HCT116 (cell line): ENCODE measurements around the gene RALGAPA1. TPM values are rescaled to one million over a fixed set of nuclear protein-coding genes. Genes with fewer than 3 reads are reported as not detected.

Experiments used
- ATAC-seq: fragments of 200-7000 bp; cut with Tn5 transposase; 2 replicates; pipeline ENCODE4 v1.9.1; 2020; ENCODE audit warnings: mild to moderate bottlenecking, moderate library complexity
- BruUV-seq: library from RNA; stranded (reverse); fragments of 400-500 nt; replicated peaks from 2 replicates; lab custom pipeline; 2021; lab: Mats Ljungman, UMichigan
- CTCF ChIA-PET: fragments of 300-600 bp; sonication (Branson Sonifier 250); formaldehyde crosslinking; loops from one replicate; lab custom pipeline; 2021; ENCODE audit warnings: antibody characterized with exemption; lab: Charles Lee
- POLR2A ChIA-PET: fragments of 300-600, 350-600 bp; sonication (Branson Sonifier 250); formaldehyde crosslinking; loops from one replicate; lab custom pipeline; 2021; ENCODE audit warnings: antibody characterized with exemption; lab: Charles Lee
- RAD21 ChIA-PET, 2 experiments: fragments of 300-600 bp; sonication (Branson Sonifier 250); formaldehyde crosslinking; loops; one replicate each; lab custom pipeline; 2023; ENCODE audit warnings: low total read pairs in 2 of 2; ENCODE audit not compliant: uncharacterized antibody in 2 of 2, unreplicated experiment in 2 of 2, low non-redundant PET in 1 of 2; lab: Charles Lee
- DNase-seq: peaks from one replicate; pipeline ENCODE4 v3.0.0-alpha.2; 2010; ENCODE audit warnings: low read depth, low spot score
- H2AFZ ChIP-seq: fragments of 200-600 bp; shearing (Covaris generic), sonication (generic); 2 replicates; pipeline ENCODE4 v1.6.1; 2017; ENCODE audit warnings: low read depth, mixed run types, mixed read lengths, antibody characterized with exemption, low read length; ENCODE audit not compliant: poor library complexity, severe bottlenecking
- H3K27ac ChIP-seq: 2 replicates; pipeline ENCODE4 v1.5.1; 2012; ENCODE audit warnings: low read depth, low read length
- H3K27me3 ChIP-seq: fragments of 200-600 bp; sonication (generic); 2 replicates; pipeline ENCODE4 v1.6.1; 2016; ENCODE audit warnings: mixed run types, low read length, mixed read lengths; ENCODE audit not compliant: insufficient read depth
- H3K36me3 ChIP-seq, 2 experiments: fragments of 200-500 bp in 1 of 2; fragments of 200-600 bp in 1 of 2; sonication (Bioruptor generic) in 1 of 2; sonication (generic) in 1 of 2; 2 replicates each; pipeline versions ENCODE4 v1.5.1 to v1.6.1; 2014 to 2016; ENCODE audit warnings: low read length in 2 of 2, inconsistent platforms in 1 of 2, mixed read lengths in 1 of 2, mixed run types in 1 of 2; ENCODE audit not compliant: insufficient read depth in 2 of 2, control insufficient read depth in 1 of 2
- H3K4me1 ChIP-seq, 2 experiments: fragments of 200-600 bp in 1 of 2; sonication (generic) in 1 of 2; 2 replicates each; pipeline versions ENCODE4 v1.5.1 to v1.6.1; 2012 to 2017; ENCODE audit warnings: low read length in 2 of 2, inconsistent platforms in 1 of 2, mild to moderate bottlenecking in 1 of 2, mixed read lengths in 1 of 2, mixed run types in 1 of 2, moderate library complexity in 1 of 2; ENCODE audit not compliant: insufficient read depth in 2 of 2, control insufficient read depth in 1 of 2
- H3K4me2 ChIP-seq: fragments of 200-600 bp; sonication (generic); 2 replicates; pipeline ENCODE4 v1.6.1; 2017; ENCODE audit warnings: mixed run types, low read length, mixed read lengths
- H3K4me3 ChIP-seq, 2 experiments: fragments of 200-600 bp in 1 of 2; sonication (generic) in 1 of 2; replicated peaks in 1 of 2; 2 replicates each; pipeline ENCODE4 v1.5.1; 2011 to 2016; ENCODE audit warnings: low read length in 2 of 2, control low read depth in 1 of 2, low read depth in 1 of 2, mild to moderate bottlenecking in 1 of 2, mixed read lengths in 1 of 2, mixed run types in 1 of 2
- H3K79me2 ChIP-seq: fragments of 200-600 bp; sonication (generic); 2 replicates; pipeline ENCODE4 v1.6.1; 2017; ENCODE audit warnings: mild to moderate bottlenecking, mixed run types, low read length, moderate library complexity, mixed read lengths; ENCODE audit not compliant: insufficient read depth
- H3K9ac ChIP-seq: fragments of 200-600 bp; sonication (generic); 2 replicates; pipeline ENCODE4 v1.6.1; 2016; ENCODE audit warnings: low read length, mixed read lengths
- H3K9me2 ChIP-seq: fragments of 200-600 bp; sonication (generic), shearing (Covaris generic); 2 replicates; pipeline ENCODE4 v1.6.1; 2017; ENCODE audit warnings: mixed run types, mild to moderate bottlenecking, moderate library complexity; ENCODE audit not compliant: insufficient read depth
- H3K9me3 ChIP-seq, 2 experiments: fragments of 200-500 bp in 1 of 2; fragments of 200-600 bp in 1 of 2; sonication (Bioruptor generic) in 1 of 2; sonication (generic) in 1 of 2; 2 replicates each; pipeline ENCODE4 v1.6.1; 2014 to 2017; ENCODE audit warnings: low read length in 2 of 2, mixed read lengths in 2 of 2, inconsistent platforms in 1 of 2, low read depth in 1 of 2, mild to moderate bottlenecking in 1 of 2, mixed run types in 1 of 2, moderate library complexity in 1 of 2; ENCODE audit not compliant: control insufficient read depth in 1 of 2, insufficient read depth in 1 of 2
- H4K20me1 ChIP-seq: fragments of 200-600 bp; sonication (generic), shearing (Covaris generic); 2 replicates; pipeline ENCODE4 v1.6.1; 2017; ENCODE audit warnings: mixed run types, mild to moderate bottlenecking, moderate library complexity; ENCODE audit not compliant: insufficient read depth
- CTCF ChIP-seq, 3 experiments: fragments of 200-600 bp in 1 of 3; sonication (generic) in 1 of 3; IDR thresholded peaks in 2 of 3; conservative IDR thresholded peaks in 1 of 3; 2 replicates each; pipeline ENCODE4 v1.5.1; 2012 to 2017; ENCODE audit warnings: low read depth in 2 of 3, low read length in 2 of 3, antibody characterized with exemption in 1 of 3, borderline replicate concordance in 1 of 3, control low read depth in 1 of 3, mild to moderate bottlenecking in 1 of 3, mixed read lengths in 1 of 3, mixed run types in 1 of 3, moderate library complexity in 1 of 3; ENCODE audit not compliant: insufficient read depth in 1 of 3
- ELF1 ChIP-seq: IDR thresholded peaks from 2 replicates; pipeline ENCODE4 v1.6.1; 2012; ENCODE audit warnings: low read depth, borderline replicate concordance
- EZH2phosphoT487 ChIP-seq: fragments of 200-600 bp; IDR thresholded peaks from 2 replicates; pipeline ENCODE4 v1.6.1; 2018; ENCODE audit warnings: antibody characterized with exemption, borderline replicate concordance
- JUND ChIP-seq: IDR thresholded peaks from 2 replicates; pipeline ENCODE4 v1.6.1; 2012
- MAX ChIP-seq: IDR thresholded peaks from 2 replicates; pipeline ENCODE4 v1.6.1; 2012
- POLR2AphosphoS5 ChIP-seq: IDR thresholded peaks from 2 replicates; pipeline ENCODE4 v1.6.1; 2011; ENCODE audit warnings: mild to moderate bottlenecking, low read depth, low read length, moderate library complexity
- RAD21 ChIP-seq: IDR thresholded peaks from 2 replicates; pipeline ENCODE4 v1.6.1; 2012; ENCODE audit warnings: low read depth, mild to moderate bottlenecking
- SIN3A ChIP-seq: IDR thresholded peaks from 2 replicates; pipeline ENCODE4 v1.6.1; 2012; ENCODE audit warnings: low read depth
- SP1 ChIP-seq: IDR thresholded peaks from 2 replicates; pipeline ENCODE4 v1.6.1; 2012; ENCODE audit warnings: low read depth
- ZFX ChIP-seq: fragments of 450-650 bp; IDR thresholded peaks from 2 replicates; pipeline ENCODE4 v1.6.1; 2017
- intact Hi-C: fragments of 100-400 bp; cut with micrococcal nuclease; formaldehyde crosslinking; loops from 2 replicates; pipeline ENCODE4 v1.10.0; 2022
- total RNA-seq: library from RNA; stranded (reverse); gene quantifications from one replicate; pipeline ENCODE4 v1.2.1, GENCODE V29; 2021; ENCODE audit not compliant: unreplicated experiment

The RALGAPA1 gene
- total RNA-seq, 1 experiment from 2014 or later: 29.3 TPM

GRCh38 chr14:35814371-35815005 is 5.4 kb upstream of the RALGAPA1 start:
- DNase-seq: peak; percentile 47
- Histone ChIP-seq H2AFZ (peak overlapping the region; percentile 35), H3K27ac (no peak overlapping the region), H3K4me3 (no peak overlapping the region), H3K79me2 (no peaks in the 10 kb centered on the region), H3K9me3 (no peaks in the 10 kb centered on the region), H3K9ac (no peak overlapping the region), H3K4me1 (peaks cover 0 to 2% of the 10 kb centered on the region in 2 experiments; a peak in 3 of 4 replicates), H3K9me2 (no peaks in the 10 kb centered on the region), H3K27me3 (no peaks in the 10 kb centered on the region), H3K4me2 (no peak overlapping the region), H3K36me3 (no peaks in the 10 kb centered on the region)
- ATAC-seq: peak; percentile 89
- intact Hi-C loops: loop anchor here (5.0 to 10.0 kb wide), 2 partner anchors 392 to 690 kb away; partner anchors contain the start of genes PPP2R3C and PRORP
- ChIA-PET POLR2A (no interaction called here), RAD21 (no interaction called here)
- no TSS peak for BruUV-seq
- TF ChIP-seq CTCF (IDR thresholded peaks at IDR 0.05 in 2 of 3, conservative IDR thresholded peaks at IDR 0.05 in 1 of 3; ENCODE audit: borderline replicate concordance in 1 of 3, insufficient read depth in 1 of 3, low read depth in 2 of 3, low read length in 2 of 3) (peak; percentile 24 to 86 (median 79); a peak in 5 of 6 replicates), JUND (no peak), RAD21 (peak; percentile 42)
- TF ChIP-seq, all 23 proteins: peak for 2
- CTCF ChIA-PET: interaction anchor here (1.0 to 1.9 kb wide), 3 partner anchors 12 to 393 kb away, joined by 3 to 15 read pairs (median 6); partner anchors contain the start of gene BRMS1L
- no peaks in the 10 kb centered on the region for H4K20me1 ChIP-seq

GRCh38 chr14:35810963-35811362 is 1.9 kb upstream of the RALGAPA1 start:
- no peaks in the 10 kb centered on the region for H4K20me1 ChIP-seq
- no peaks in the 10 kb centered on the region for H3K36me3 ChIP-seq
- no peaks in the 10 kb centered on the region for H3K9me3 ChIP-seq
- ATAC-seq: no peak
- H3K79me2 ChIP-seq: peaks cover 25% of the 10 kb centered on the region
- H3K27me3 ChIP-seq: no peaks in the 10 kb centered on the region
- H3K4me1 ChIP-seq: peaks cover 8 to 10% of the 10 kb centered on the region in 2 experiments; a peak in 3 of 4 replicates
- RAD21 ChIA-PET: no interaction called here
- no peak overlapping the region for H3K9ac ChIP-seq
- no peak overlapping the region for H3K4me3 ChIP-seq
- no peak overlapping the region for H3K4me2 ChIP-seq
- no peak for DNase-seq
- no peak overlapping the region for H3K27ac ChIP-seq
- no peaks in the 10 kb centered on the region for H3K9me2 ChIP-seq
- BruUV-seq: no TSS peak
- POLR2A ChIA-PET: no interaction called here
- no peak overlapping the region for H2AFZ ChIP-seq
- CTCF ChIA-PET: no interaction called here
- intact Hi-C loops: loop anchor here (10.0 kb wide), 1 partner anchor 686 kb away; the partner anchor contains the start of genes PPP2R3C and PRORP
- TF ChIP-seq ZFX (no peak), SIN3A (no peak), ELF1 (no peak), CTCF (IDR thresholded peaks at IDR 0.05 in 2 of 3, conservative IDR thresholded peaks at IDR 0.05 in 1 of 3; ENCODE audit: borderline replicate concordance in 1 of 3, insufficient read depth in 1 of 3, low read depth in 2 of 3, low read length in 2 of 3) (no peak), SP1 (no peak), POLR2AphosphoS5 (no peak), EZH2phosphoT487 (no peak), JUND (no peak), MAX (no peak)
